Tibial artery (tissue), 4 donors: ENCODE measurements around the gene ZNF385B.
A peak's percentile ranks its signal among the peaks of the same experiment; 100 is the strongest.

Experiments
- DNase-seq, 2 donors: peaks; one replicate each; pipeline ENCODE4 v3.0.0-alpha.2; 2019
- H3K27ac ChIP-seq, 2 donors: fragments of 200-600 bp; sonication (generic) in 1 of 2; 1 replicate in 1 of 2; 2 replicates in 1 of 2; pipeline ENCODE4 v1.5.1; 2018 to 2019; ENCODE audit warnings: mild to moderate bottlenecking in 1 of 2
- H3K27me3 ChIP-seq, 2 donors: fragments of 200-600 bp; sonication (generic) in 1 of 2; one replicate each; pipeline versions ENCODE4 v1.5.1 to v1.6.0; 2016 to 2019
- H3K36me3 ChIP-seq, 3 donors: fragments of 200-600 bp; sonication (generic) in 2 of 3; one replicate each; pipeline ENCODE4 v1.5.1; 2016 to 2019; ENCODE audit warnings: mild to moderate bottlenecking in 2 of 3
- H3K4me1 ChIP-seq, 4 donors: fragments of 200-600 bp; sonication (generic) in 2 of 4; 1 replicate in 3 of 4; 2 replicates in 1 of 4; pipeline ENCODE4 v1.5.1; 2016 to 2019
- H3K4me3 ChIP-seq, 2 donors: fragments of 200-600 bp; sonication (generic) in 1 of 2; 1 replicate in 1 of 2; 2 replicates in 1 of 2; pipeline ENCODE4 v1.5.1; 2018 to 2019; ENCODE audit warnings: mild to moderate bottlenecking in 2 of 2
- H3K9me3 ChIP-seq, 3 donors: fragments of 200-600 bp; sonication (generic) in 1 of 3; one replicate each; pipeline ENCODE4 v1.5.1; 2016 to 2019
- intact Hi-C: fragments of 100-400 bp; cut with DNase I; formaldehyde crosslinking; loops from one replicate; pipeline ENCODE4 v1.15.0; 2023; ENCODE audit warnings: low total_unique reads
- TF ChIP-seq, protein P1 (sequence below), 2 experiments: fragments of 200-600 bp in 1 of 2; fragments of 450-650 bp in 1 of 2; IDR thresholded peaks; one replicate each; pipeline ENCODE4 v1.5.1; 2017 to 2019; ENCODE audit warnings: antibody characterized with exemption in 2 of 2, mild to moderate bottlenecking in 1 of 2, moderate library complexity in 1 of 2

ZNF385B gene

DNA sequence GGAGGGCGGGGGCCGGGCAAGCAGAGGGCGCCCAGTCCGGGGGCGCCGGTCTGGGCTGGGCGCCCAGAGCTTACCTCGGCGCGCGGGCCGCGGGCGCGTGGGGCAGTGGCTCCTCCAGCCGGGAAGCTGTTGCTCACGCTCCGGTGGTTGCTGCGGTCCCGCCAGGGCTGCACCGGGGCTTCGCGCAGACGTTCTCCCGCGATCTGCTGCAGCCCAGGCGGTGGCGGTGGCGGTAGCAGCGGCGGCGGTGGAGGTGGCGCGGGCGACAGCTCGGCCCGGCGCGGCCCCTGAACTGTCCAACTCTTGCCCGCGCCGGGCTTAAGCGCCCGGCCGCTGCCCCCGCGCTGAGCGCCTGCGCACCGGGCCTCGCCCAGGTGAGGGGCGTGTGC, 391 bp downstream of the ZNF385B start:
- peak overlapping the region in 1 of 2 donors; percentile 28 for H3K27ac ChIP-seq
- H3K4me1 ChIP-seq, result peaks cover 0 to 19% (median 12%) of the 10 kb centered on the region in 4 donors

GRCh38 chr2:179860255-179861026, 971 bp downstream of the ZNF385B start:
- TF ChIP-seq, protein P1, sequence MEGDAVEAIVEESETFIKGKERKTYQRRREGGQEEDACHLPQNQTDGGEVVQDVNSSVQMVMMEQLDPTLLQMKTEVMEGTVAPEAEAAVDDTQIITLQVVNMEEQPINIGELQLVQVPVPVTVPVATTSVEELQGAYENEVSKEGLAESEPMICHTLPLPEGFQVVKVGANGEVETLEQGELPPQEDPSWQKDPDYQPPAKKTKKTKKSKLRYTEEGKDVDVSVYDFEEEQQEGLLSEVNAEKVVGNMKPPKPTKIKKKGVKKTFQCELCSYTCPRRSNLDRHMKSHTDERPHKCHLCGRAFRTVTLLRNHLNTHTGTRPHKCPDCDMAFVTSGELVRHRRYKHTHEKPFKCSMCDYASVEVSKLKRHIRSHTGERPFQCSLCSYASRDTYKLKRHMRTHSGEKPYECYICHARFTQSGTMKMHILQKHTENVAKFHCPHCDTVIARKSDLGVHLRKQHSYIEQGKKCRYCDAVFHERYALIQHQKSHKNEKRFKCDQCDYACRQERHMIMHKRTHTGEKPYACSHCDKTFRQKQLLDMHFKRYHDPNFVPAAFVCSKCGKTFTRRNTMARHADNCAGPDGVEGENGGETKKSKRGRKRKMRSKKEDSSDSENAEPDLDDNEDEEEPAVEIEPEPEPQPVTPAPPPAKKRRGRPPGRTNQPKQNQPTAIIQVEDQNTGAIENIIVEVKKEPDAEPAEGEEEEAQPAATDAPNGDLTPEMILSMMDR (IDR thresholded peaks at IDR 0.05), result no peak
- Histone ChIP-seq H3K4me1 (peaks cover 0 to 19% (median 12%) of the 10 kb centered on the region in 4 donors), H3K9me3 (no peaks in the 10 kb centered on the region), H3K27ac (peak overlapping the region in 1 of 2 donors; percentile 28), H3K36me3 (no peaks in the 10 kb centered on the region), H3K27me3 (peaks cover 0 to 22% of the 10 kb centered on the region in 2 donors), H3K4me3 (peak overlapping the region; percentile 50)
- intact Hi-C loops, result no loop called here
- peak in 1 of 2 donors; percentile 66 for DNase-seq

More for the DNA sequence above, 391 bp downstream of the ZNF385B start:
- Histone ChIP-seq H3K27me3 (peaks cover 0 to 22% of the 10 kb centered on the region in 2 donors), H3K4me3 (peak overlapping the region; percentile 50), H3K36me3 (no peaks in the 10 kb centered on the region), H3K9me3 (no peaks in the 10 kb centered on the region)
- DNase-seq, result no peak
- intact Hi-C loops, result no loop called here
- TF ChIP-seq, protein P1 (IDR thresholded peaks at IDR 0.05), result no peak

GRCh38 chr2:179859523-179859922, 1.9 kb downstream of the ZNF385B start:
- Histone ChIP-seq H3K36me3 (no peaks in the 10 kb centered on the region), H3K4me1 (peaks cover 0 to 19% (median 12%) of the 10 kb centered on the region in 4 donors), H3K27ac (no peak overlapping the region), H3K9me3 (no peaks in the 10 kb centered on the region), H3K4me3 (no peak overlapping the region), H3K27me3 (peaks cover 0 to 22% of the 10 kb centered on the region in 2 donors)
- DNase-seq, result no peak
- TF ChIP-seq, protein P1 (IDR thresholded peaks at IDR 0.05), result no peak
- intact Hi-C loops, result no loop called here

DNA sequence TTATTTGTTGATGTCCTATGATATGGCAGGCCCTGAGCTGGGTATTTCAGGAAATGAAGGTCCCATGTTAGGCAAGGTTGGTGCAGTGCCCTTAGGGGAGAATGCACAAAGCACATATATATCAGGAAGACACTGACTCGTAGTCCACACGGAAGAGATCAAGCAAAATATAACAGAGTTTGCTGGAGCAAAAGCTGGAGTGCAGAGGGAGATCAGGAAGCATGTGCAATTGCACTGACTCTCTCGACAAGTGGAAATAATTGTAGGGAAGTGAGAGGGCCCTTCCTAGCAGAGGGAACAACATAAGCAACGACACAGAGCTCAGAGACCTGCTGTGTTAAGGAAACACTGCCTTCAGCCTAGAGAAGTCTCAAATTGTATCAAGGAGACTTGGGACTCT, 4.2 kb downstream of the ZNF385B start:
- Histone ChIP-seq H3K4me1 (peaks cover 0 to 19% (median 12%) of the 10 kb centered on the region in 4 donors), H3K36me3 (no peaks in the 10 kb centered on the region), H3K4me3 (no peak overlapping the region), H3K27ac (no peak overlapping the region), H3K9me3 (no peaks in the 10 kb centered on the region), H3K27me3 (peaks cover 0 to 16% of the 10 kb centered on the region in 2 donors)
- intact Hi-C loops, result no loop called here
- DNase-seq, result no peak
- TF ChIP-seq, protein P1 (IDR thresholded peaks at IDR 0.05), result no peak

DNA sequence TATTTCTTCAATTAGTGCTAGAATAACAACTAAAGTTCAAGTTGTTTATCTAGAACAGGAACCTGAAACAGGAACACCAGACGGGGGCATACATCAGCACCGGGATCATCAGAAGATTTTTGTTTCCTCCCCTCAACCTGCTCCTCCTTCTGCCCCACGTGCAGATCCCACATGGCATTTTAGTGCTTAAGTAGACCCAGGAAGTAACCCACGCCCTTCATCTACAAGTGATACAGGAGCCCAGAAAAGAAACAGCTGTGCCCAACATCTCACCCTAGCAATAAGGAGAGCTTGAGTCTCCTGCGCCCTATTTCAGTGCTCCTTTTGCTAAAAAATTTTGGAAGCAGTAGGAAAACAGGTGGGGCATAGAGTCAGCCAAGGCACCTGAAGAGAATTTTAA, 5.2 kb downstream of the ZNF385B start:
- intact Hi-C loops, result no loop called here
- Histone ChIP-seq H3K27me3 (peaks cover 0 to 11% of the 10 kb centered on the region in 2 donors), H3K4me1 (peaks cover 0 to 12% (median 9%) of the 10 kb centered on the region in 4 donors), H3K4me3 (no peak overlapping the region), H3K9me3 (no peaks in the 10 kb centered on the region), H3K36me3 (no peaks in the 10 kb centered on the region), H3K27ac (no peak overlapping the region)
- TF ChIP-seq, protein P1 (IDR thresholded peaks at IDR 0.05), result no peak
- DNase-seq, result no peak
